Activated B cell treated with CpG ODN at 0.5 μM for 24 hours (primary cell): ENCODE results near the gene EYS. TPM values are rescaled to one million over a fixed set of nuclear protein-coding genes. Genes with fewer than 3 reads are reported as not detected.

Experiments used
- ATAC-seq: fragments of 200-7000 bp; cut with Tn5 transposase; one replicate; pipeline ENCODE4 v1.10.0; 2021; ENCODE audit warnings: low read depth, mild to moderate bottlenecking, moderate library complexity
- CTCF ChIA-PET: fragments of 350-600 bp; sonication (Branson Sonifier 250); formaldehyde crosslinking; loops from one replicate; lab custom pipeline; 2021; ENCODE audit warnings: antibody characterized with exemption; lab: Charles Lee
- POLR2A ChIA-PET: fragments of 350-600 bp; sonication (Branson Sonifier 250); formaldehyde crosslinking; loops from one replicate; lab custom pipeline; 2021; ENCODE audit warnings: antibody characterized with exemption; lab: Charles Lee
- DNase-seq: peaks from one replicate; pipeline ENCODE4 v3.0.0; 2022
- H3K27ac Mint-ChIP-seq: one replicate; pipeline ENCODE4 v1.8.0; 2020; ENCODE audit warnings: mixed read lengths
- H3K27me3 Mint-ChIP-seq: one replicate; pipeline ENCODE4 v1.8.0; 2021; ENCODE audit warnings: mixed read lengths
- H3K36me3 Mint-ChIP-seq: one replicate; pipeline ENCODE4 v1.8.0; 2021; ENCODE audit warnings: low read depth, mixed read lengths
- H3K4me1 Mint-ChIP-seq: one replicate; pipeline ENCODE4 v1.8.0; 2021; ENCODE audit warnings: mixed read lengths
- H3K4me3 Mint-ChIP-seq: one replicate; pipeline ENCODE4 v1.8.0; 2020; ENCODE audit warnings: mild to moderate bottlenecking, mixed read lengths
- H3K9me3 Mint-ChIP-seq: one replicate; pipeline ENCODE4 v1.8.0; 2020; ENCODE audit warnings: mixed read lengths
- CTCF ChIP-seq: fragments of 200-600 bp; IDR thresholded peaks from one replicate; pipeline ENCODE4 v1.8.0; 2022; ENCODE audit warnings: antibody characterized with exemption, mild to moderate bottlenecking
- intact Hi-C: fragments of 100-400 bp; cut with micrococcal nuclease; formaldehyde crosslinking; loops from one replicate; pipeline ENCODE4 v1.15.1; 2024
- total RNA-seq: library from RNA; stranded (reverse); gene quantifications from 2 replicates; pipeline ENCODE4 v1.2.3, GENCODE V29; 2022

EYS gene
- total RNA-seq, 1 donor from 2014 or later: not detected

GRCh38 chr6:65450451-65450850, 256.6 kb downstream of the EYS start:
- DNase-seq (no peak), ATAC-seq (no peak)
- Mint-ChIP-seq H3K27ac (no peak overlapping the region), H3K27me3 (no peaks in the 10 kb centered on the region), H3K4me1 (no peaks in the 10 kb centered on the region), H3K9me3 (peaks cover 10% of the 10 kb centered on the region), H3K36me3 (no peaks in the 10 kb centered on the region), H3K4me3 (no peak overlapping the region)
- CTCF ChIA-PET: no interaction called here
- TF ChIP-seq CTCF: no peak
- intact Hi-C loops: no loop called here
- POLR2A ChIA-PET: no interaction called here

GRCh38 chr6:65449926-65450325, 257.1 kb downstream of the EYS start:
- Mint-ChIP-seq H3K4me3 (no peak overlapping the region), H3K9me3 (peaks cover 10% of the 10 kb centered on the region), H3K4me1 (no peaks in the 10 kb centered on the region), H3K27ac (no peak overlapping the region), H3K27me3 (no peaks in the 10 kb centered on the region), H3K36me3 (no peaks in the 10 kb centered on the region)
- ATAC-seq: no peak
- POLR2A ChIA-PET: no interaction called here
- no peak for DNase-seq
- TF ChIP-seq CTCF: no peak
- intact Hi-C loops: no loop called here
- CTCF ChIA-PET: no interaction called here

GRCh38 chr6:65448866-65449265, 258.2 kb downstream of the EYS start:
- H3K27ac Mint-ChIP-seq: no peak overlapping the region
- POLR2A ChIA-PET: no interaction called here
- no peak overlapping the region for H3K4me3 Mint-ChIP-seq
- no peak for ATAC-seq
- CTCF ChIA-PET: no interaction called here
- no peak for DNase-seq
- intact Hi-C loops: no loop called here
- H3K9me3 Mint-ChIP-seq: peaks cover 9% of the 10 kb centered on the region
- H3K4me1 Mint-ChIP-seq: no peaks in the 10 kb centered on the region
- H3K36me3 Mint-ChIP-seq: no peaks in the 10 kb centered on the region
- TF ChIP-seq CTCF: no peak
- H3K27me3 Mint-ChIP-seq: no peaks in the 10 kb centered on the region

- Mint-ChIP-seq H3K4me1 (no peaks in the 10 kb centered on the region), H3K4me3 (no peak overlapping the region)
These were observed 270.7 kb downstream of the EYS start for GRCh38 chr6:65436281-65436680.

GRCh38 chr6:65416621-65417020, 290.4 kb downstream of the EYS start:
- no peak for TF ChIP-seq CTCF
- ChIA-PET POLR2A (no interaction called here), CTCF (no interaction called here)
- peaks cover 5% of the 10 kb centered on the region for H3K9me3 Mint-ChIP-seq
- no peaks in the 10 kb centered on the region for H3K27me3 Mint-ChIP-seq
- H3K36me3 Mint-ChIP-seq: no peaks in the 10 kb centered on the region
- H3K4me3 Mint-ChIP-seq: no peak overlapping the region
- intact Hi-C loops: no loop called here
- DNase-seq: no peak
- H3K27ac Mint-ChIP-seq: no peak overlapping the region
- H3K4me1 Mint-ChIP-seq: no peaks in the 10 kb centered on the region
- no peak for ATAC-seq

More at GRCh38 chr6:65436281-65436680, 270.7 kb downstream of the EYS start:
- Mint-ChIP-seq H3K9me3 (peaks cover 11% of the 10 kb centered on the region), H3K36me3 (no peaks in the 10 kb centered on the region), H3K27me3 (no peaks in the 10 kb centered on the region), H3K27ac (no peak overlapping the region)
- no peak for ATAC-seq
- ChIA-PET CTCF (no interaction called here), POLR2A (no interaction called here)
- intact Hi-C loops: no loop called here
- no peak for DNase-seq
- TF ChIP-seq CTCF: no peak
